ENCODE data around the gene LRFN4. TPM values are rescaled to one million over a fixed set of nuclear protein-coding genes. Genes with fewer than 3 reads are reported as not detected.

LRFN4 gene
- total RNA-seq, 1 experiment from 2014 or later: 70.3 TPM

DNA sequence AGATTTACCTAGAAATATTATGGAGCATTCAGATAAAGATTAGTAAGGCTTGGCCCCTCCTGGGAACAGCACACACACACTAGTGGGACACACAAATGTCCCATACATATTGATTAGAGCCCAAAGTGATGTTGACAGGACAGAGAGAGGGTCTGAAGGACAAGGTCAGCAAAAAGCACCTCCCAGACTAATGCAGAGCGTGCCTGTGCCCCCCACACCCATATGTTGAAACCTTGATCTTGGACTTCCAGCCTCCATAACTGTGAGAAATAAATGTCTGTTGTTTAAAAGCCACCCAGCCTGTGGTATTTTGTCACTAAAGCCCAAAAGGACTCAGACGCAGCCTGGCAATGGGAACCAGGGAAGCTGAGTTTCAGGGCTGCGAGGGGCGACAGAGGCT lies 27.6 kb downstream of the LRFN4 start:
- H3K4me3 Mint-ChIP-seq: no peak overlapping the region
- peaks cover 40% of the 10 kb centered on the region for H3K4me1 Mint-ChIP-seq
- no peaks in the 10 kb centered on the region for H3K36me3 Mint-ChIP-seq
- no peak for ATAC-seq
- POLR2A ChIA-PET: no interaction called here
- TF ChIP-seq ATF6 (CRISPR knock-in tag; IDR thresholded peaks at IDR 0.05) (no peak), MYBL2 (CRISPR knock-in tag; IDR thresholded peaks at IDR 0.05) (no peak), CREB1 (CRISPR knock-in tag; IDR thresholded peaks at IDR 0.05) (no peak), ZBTB43 (CRISPR knock-in tag; IDR thresholded peaks at IDR 0.05) (no peak), TP53 (CRISPR knock-in tag; IDR thresholded peaks at IDR 0.05) (no peak), ZNF416 (CRISPR knock-in tag; IDR thresholded peaks at IDR 0.05) (no peak), FOXJ3 (CRISPR knock-in tag; IDR thresholded peaks at IDR 0.05; ENCODE audit: borderline replicate concordance) (no peak), ATF3 (CRISPR knock-in tag; conservative IDR thresholded peaks at IDR 0.05) (no peak), GABPB1 (CRISPR knock-in tag; IDR thresholded peaks at IDR 0.05) (no peak), RORB (CRISPR knock-in tag; IDR thresholded peaks at IDR 0.05) (no peak), TEAD1 (CRISPR knock-in tag; IDR thresholded peaks at IDR 0.05) (no peak)
- TF ChIP-seq, protein P1, sequence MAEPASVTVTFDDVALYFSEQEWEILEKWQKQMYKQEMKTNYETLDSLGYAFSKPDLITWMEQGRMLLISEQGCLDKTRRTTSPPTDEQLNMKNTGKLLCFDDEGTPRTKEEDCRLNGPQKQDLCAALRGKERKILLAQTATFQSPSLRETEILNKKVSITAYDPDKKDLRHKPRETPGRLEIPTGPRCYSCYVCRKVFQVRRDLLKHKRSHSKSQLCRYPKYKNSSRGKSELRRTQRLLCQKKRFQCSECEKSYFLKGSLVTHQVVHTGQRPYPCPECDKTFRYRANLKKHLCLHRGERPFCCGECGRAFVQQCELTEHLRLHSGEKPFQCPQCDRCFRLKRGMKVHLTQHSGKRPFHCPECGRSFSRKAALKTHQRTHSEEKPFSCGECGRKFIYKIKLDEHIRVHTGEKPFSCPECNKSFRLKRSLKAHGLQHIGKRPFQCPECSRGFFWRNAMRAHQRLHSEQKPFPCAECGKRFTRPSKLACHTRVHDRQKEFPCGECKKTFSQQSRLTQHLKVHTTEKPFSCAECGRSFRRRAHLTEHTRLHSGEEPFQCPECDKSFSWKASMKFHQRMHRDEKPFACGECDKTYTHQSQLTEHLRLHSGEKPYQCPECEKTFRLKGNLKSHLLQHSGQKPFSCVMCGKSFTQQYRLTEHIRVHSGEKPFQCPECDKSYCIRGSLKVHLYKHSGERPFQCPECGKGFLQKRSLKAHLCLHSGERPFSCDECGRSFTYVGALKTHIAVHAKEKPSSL (CRISPR knock-in tag; conservative IDR thresholded peaks at IDR 0.05): no peak
- TF ChIP-seq, protein P2, sequence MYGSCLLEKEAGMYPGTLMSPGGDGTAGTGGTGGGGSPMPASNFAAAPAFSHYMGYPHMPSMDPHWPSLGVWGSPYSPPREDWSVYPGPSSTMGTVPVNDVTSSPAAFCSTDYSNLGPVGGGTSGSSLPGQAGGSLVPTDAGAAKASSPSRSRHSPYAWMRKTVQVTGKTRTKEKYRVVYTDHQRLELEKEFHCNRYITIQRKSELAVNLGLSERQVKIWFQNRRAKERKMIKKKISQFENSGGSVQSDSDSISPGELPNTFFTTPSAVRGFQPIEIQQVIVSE (CRISPR knock-in tag; IDR thresholded peaks at IDR 0.05; ENCODE audit: borderline replicate concordance): no peak
- TF ChIP-seq, protein P3, sequence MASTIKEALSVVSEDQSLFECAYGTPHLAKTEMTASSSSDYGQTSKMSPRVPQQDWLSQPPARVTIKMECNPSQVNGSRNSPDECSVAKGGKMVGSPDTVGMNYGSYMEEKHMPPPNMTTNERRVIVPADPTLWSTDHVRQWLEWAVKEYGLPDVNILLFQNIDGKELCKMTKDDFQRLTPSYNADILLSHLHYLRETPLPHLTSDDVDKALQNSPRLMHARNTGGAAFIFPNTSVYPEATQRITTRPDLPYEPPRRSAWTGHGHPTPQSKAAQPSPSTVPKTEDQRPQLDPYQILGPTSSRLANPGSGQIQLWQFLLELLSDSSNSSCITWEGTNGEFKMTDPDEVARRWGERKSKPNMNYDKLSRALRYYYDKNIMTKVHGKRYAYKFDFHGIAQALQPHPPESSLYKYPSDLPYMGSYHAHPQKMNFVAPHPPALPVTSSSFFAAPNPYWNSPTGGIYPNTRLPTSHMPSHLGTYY (CRISPR knock-in tag; IDR thresholded peaks at IDR 0.05): no peak
- H3K27me3 Mint-ChIP-seq (ENCODE audit: low read depth): no peaks in the 10 kb centered on the region
- no peak for DNase-seq (ENCODE audit: low spot score)
- CTCF ChIA-PET: interaction anchor here (0.7 to 4.0 kb wide), 5 partner anchors 10 to 90 kb away, joined by 3 to 30 read pairs (median 6); partner anchors contain the start of genes C11orf86 and PC
- H3K9me3 Mint-ChIP-seq: no peaks in the 10 kb centered on the region
- no peak overlapping the region for H3K27ac Mint-ChIP-seq

- no peak overlapping the region for H3K4me3 Mint-ChIP-seq
- H3K36me3 Mint-ChIP-seq: no peaks in the 10 kb centered on the region
- no peak for ATAC-seq
- peaks cover 39% of the 10 kb centered on the region for H3K4me1 Mint-ChIP-seq
- H3K27ac Mint-ChIP-seq: no peak overlapping the region
- CTCF ChIA-PET: interaction anchor here (0.6 to 4.0 kb wide), 8 partner anchors 9 to 136 kb away, joined by 3 to 30 read pairs (median 4); partner anchors contain the start of gene C11orf86
- POLR2A ChIA-PET: interaction anchor here (0.6 to 1.0 kb wide), 2 partner anchors 29 to 196 kb away, joined by 3 to 5 read pairs; no protein-coding TSS in a partner anchor
- DNase-seq (ENCODE audit: low spot score): no peak
- H3K9me3 Mint-ChIP-seq: no peaks in the 10 kb centered on the region
- no peaks in the 10 kb centered on the region for H3K27me3 Mint-ChIP-seq (ENCODE audit: low read depth)
- TF ChIP-seq TEAD4 (CRISPR knock-in tag; IDR thresholded peaks at IDR 0.05) (no peak), ATF6 (CRISPR knock-in tag; IDR thresholded peaks at IDR 0.05) (no peak), CREM (CRISPR knock-in tag; IDR thresholded peaks at IDR 0.05) (no peak), HMGXB4 (CRISPR knock-in tag; IDR thresholded peaks at IDR 0.05) (no peak), ZNF423 (CRISPR knock-in tag; IDR thresholded peaks at IDR 0.05) (no peak), GABPB1 (CRISPR knock-in tag; IDR thresholded peaks at IDR 0.05) (no peak)
- TF ChIP-seq, protein P4, sequence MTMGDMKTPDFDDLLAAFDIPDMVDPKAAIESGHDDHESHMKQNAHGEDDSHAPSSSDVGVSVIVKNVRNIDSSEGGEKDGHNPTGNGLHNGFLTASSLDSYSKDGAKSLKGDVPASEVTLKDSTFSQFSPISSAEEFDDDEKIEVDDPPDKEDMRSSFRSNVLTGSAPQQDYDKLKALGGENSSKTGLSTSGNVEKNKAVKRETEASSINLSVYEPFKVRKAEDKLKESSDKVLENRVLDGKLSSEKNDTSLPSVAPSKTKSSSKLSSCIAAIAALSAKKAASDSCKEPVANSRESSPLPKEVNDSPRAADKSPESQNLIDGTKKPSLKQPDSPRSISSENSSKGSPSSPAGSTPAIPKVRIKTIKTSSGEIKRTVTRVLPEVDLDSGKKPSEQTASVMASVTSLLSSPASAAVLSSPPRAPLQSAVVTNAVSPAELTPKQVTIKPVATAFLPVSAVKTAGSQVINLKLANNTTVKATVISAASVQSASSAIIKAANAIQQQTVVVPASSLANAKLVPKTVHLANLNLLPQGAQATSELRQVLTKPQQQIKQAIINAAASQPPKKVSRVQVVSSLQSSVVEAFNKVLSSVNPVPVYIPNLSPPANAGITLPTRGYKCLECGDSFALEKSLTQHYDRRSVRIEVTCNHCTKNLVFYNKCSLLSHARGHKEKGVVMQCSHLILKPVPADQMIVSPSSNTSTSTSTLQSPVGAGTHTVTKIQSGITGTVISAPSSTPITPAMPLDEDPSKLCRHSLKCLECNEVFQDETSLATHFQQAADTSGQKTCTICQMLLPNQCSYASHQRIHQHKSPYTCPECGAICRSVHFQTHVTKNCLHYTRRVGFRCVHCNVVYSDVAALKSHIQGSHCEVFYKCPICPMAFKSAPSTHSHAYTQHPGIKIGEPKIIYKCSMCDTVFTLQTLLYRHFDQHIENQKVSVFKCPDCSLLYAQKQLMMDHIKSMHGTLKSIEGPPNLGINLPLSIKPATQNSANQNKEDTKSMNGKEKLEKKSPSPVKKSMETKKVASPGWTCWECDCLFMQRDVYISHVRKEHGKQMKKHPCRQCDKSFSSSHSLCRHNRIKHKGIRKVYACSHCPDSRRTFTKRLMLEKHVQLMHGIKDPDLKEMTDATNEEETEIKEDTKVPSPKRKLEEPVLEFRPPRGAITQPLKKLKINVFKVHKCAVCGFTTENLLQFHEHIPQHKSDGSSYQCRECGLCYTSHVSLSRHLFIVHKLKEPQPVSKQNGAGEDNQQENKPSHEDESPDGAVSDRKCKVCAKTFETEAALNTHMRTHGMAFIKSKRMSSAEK (CRISPR knock-in tag; IDR thresholded peaks at IDR 0.05; ENCODE audit: borderline replicate concordance): no peak
Measured at GRCh38 chr11:66885469-66885868, 28.6 kb downstream of the LRFN4 start.

Data from WTC11 (cell line).